Duodenal mucosa (tissue), 2 donors: ENCODE results near the gene ANO7.

ENCODE experiments used
- H3K27ac ChIP-seq: one replicate; pipeline ENCODE4 v1.7.0; 2013; ENCODE audit warnings: low read depth, low read length
- H3K27me3 ChIP-seq, 2 donors: one replicate each; pipeline ENCODE4 v1.7.0; 2013; ENCODE audit warnings: low read length in 2 of 2, control low read depth in 1 of 2; ENCODE audit not compliant: insufficient read depth in 2 of 2, control insufficient read depth in 1 of 2
- H3K36me3 ChIP-seq, 2 donors: one replicate each; pipeline ENCODE4 v1.7.0; 2013; ENCODE audit warnings: low read length in 2 of 2, control low read depth in 1 of 2; ENCODE audit not compliant: insufficient read depth in 2 of 2, control insufficient read depth in 1 of 2
- H3K4me1 ChIP-seq, 2 donors: one replicate each; pipeline ENCODE4 v1.7.0; 2013; ENCODE audit warnings: low read length in 2 of 2, control low read depth in 1 of 2; ENCODE audit not compliant: insufficient read depth in 2 of 2, control insufficient read depth in 1 of 2
- H3K4me3 ChIP-seq, 2 donors: one replicate each; pipeline ENCODE4 v1.7.0; 2013; ENCODE audit warnings: low read length in 2 of 2, low read depth in 1 of 2
- H3K9ac ChIP-seq, 2 donors: one replicate each; pipeline ENCODE4 v1.7.0; 2013; ENCODE audit warnings: low read length in 2 of 2, low read depth in 1 of 2
- H3K9me3 ChIP-seq, 2 donors: one replicate each; pipeline ENCODE4 v1.7.0; 2013; ENCODE audit warnings: low read length in 2 of 2, control low read depth in 1 of 2; ENCODE audit not compliant: control insufficient read depth in 1 of 2

ANO7 gene

GRCh38 chr2:241148891-241149674 is 39.4 kb upstream of the ANO7 start, which contains the start of gene PASK:
Gene PASK (minus strand): TSS chr2:241149472. CDS start chr2:241143032, 6,440 bp downstream.
- no peak within 1 kb of the TSS for H3K27ac ChIP-seq
- peaks cover 16 to 28% of the 10 kb centered on the region in 2 donors for H3K4me1 ChIP-seq
- peak within 1 kb of the TSS; percentile 74 to 77 for H3K9ac ChIP-seq
- peak within 1 kb of the TSS; percentile 90 to 97 for H3K4me3 ChIP-seq
- H3K36me3 ChIP-seq, result peaks cover 0 to 12% of the 10 kb centered on the region in 2 donors
- H3K27me3 ChIP-seq, result no peaks in the 10 kb centered on the region
- no peaks in the 10 kb centered on the region for H3K9me3 ChIP-seq

DNA sequence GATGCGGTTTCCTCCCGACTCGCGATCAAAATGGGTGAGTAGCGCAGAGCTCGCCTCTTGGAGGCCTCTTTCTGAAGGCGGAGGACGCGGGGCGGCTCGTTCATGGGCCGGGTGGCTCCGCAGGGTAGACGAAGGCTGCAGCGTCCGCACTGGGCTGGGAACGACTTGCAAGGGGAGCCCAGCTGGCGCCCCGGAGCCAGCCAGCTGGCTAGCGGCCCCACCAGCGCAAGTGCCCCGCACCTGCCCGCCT is 38.9 kb upstream of the ANO7 start:
- Histone ChIP-seq H3K4me1 (peaks cover 16 to 28% of the 10 kb centered on the region in 2 donors), H3K27me3 (no peaks in the 10 kb centered on the region), H3K9me3 (no peaks in the 10 kb centered on the region), H3K27ac (no peak overlapping the region), H3K9ac (peak overlapping the region; percentile 74 to 77), H3K36me3 (peaks cover 0 to 15% of the 10 kb centered on the region in 2 donors), H3K4me3 (peak overlapping the region; percentile 90 to 97)

- Histone ChIP-seq H3K9me3 (no peaks in the 10 kb centered on the region), H3K9ac (peak within 1 kb of the TSS; percentile 74 to 77), H3K27ac (peak within 1 kb of the TSS; percentile 32), H3K4me3 (peak within 1 kb of the TSS; percentile 90 to 97), H3K36me3 (peaks cover 4 to 20% of the 10 kb centered on the region in 2 donors), H3K27me3 (no peaks in the 10 kb centered on the region), H3K4me1 (peaks cover 16 to 28% of the 10 kb centered on the region in 2 donors)
These were observed 38.4 kb upstream of the ANO7 start, which contains the start of gene PPP1R7 for GRCh38 chr2:241149925-241150659. Gene PPP1R7 (plus strand): TSS chr2:241150467. CDS start chr2:241150496, 29 bp downstream.

DNA sequence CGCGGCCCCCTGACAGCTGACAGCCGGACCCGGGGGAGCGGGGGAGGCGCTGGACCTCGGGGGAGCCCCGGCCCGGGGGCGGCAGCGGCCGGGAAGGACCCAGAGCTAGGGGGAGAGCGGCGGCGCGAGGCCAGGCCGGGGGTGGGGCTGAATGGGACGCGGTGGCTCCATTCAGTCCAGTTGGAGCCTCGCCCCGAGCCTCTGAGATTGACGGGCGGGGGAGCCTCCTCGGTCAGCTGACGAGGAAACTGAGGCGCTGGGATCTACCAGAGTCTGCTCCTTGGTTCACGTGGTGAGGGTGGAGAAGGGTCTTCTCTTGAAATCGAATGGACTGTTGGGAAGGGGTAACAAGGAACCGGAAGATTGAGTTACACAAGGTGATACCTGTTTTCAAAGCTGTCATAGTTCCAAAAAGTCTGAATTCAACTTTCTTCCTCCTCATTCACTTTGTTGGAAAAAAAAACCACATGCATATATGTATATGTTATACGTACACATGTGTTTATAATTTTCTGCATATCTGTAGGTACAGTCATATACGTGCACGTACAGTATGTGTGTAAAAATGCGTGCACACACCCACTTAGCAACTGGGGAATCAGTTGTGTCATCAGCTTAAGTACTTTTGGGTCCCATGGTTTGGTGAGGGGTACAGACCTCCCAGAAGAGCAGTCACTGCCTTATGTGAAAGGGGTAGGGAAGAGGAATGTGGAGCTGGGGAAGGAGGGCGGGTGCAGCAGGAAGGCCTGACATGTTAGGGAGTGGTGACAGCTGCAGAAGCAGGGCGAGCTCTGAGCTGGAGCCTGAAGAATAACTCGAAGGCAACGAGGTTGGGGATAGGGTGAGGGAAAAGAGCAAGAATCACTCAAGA is 37.6 kb upstream of the ANO7 start:
- Histone ChIP-seq H3K4me1 (peaks cover 16 to 28% of the 10 kb centered on the region in 2 donors), H3K27ac (peak overlapping the region; percentile 32), H3K27me3 (no peaks in the 10 kb centered on the region), H3K9ac (peak overlapping the region; percentile 70 to 77), H3K4me3 (peak overlapping the region; percentile 90 to 97), H3K9me3 (no peaks in the 10 kb centered on the region), H3K36me3 (peaks cover 4 to 28% of the 10 kb centered on the region in 2 donors)

DNA sequence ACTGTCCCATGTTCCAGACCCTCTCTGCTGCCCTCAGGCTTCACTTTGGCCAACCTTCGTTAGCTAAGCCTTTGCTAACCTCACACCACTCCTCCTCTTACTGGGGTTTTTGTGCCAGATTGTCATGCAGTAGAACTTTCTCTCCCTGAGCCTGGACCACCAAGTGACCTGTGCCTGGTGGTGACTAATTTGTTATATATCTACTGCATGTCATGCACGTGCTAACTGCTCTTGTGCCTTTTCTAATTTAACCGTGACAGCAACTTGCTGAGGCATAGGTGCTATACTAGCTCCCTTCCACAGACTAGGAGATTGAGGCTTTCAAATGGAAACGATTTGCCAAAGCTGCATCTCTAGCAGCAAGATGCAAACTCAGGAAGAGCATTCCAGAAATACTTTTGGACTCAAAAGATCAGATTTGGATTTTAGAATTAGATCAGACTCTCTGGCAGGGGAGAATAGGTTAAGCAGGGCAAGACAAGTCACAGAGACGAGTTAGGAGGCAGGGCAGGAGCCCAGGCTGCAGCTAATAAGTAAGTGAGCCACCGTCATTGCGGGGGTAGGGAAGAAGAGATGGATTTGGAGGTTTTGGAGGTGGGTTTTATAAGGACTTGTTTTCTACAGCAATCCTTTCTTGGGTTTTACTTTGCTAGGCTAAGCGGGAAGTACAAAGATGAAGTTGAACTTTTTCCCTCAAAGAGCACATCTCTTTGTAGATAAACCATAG is 36.4 kb upstream of the ANO7 start:
- Histone ChIP-seq H3K9ac (no peak overlapping the region), H3K9me3 (no peaks in the 10 kb centered on the region), H3K27ac (no peak overlapping the region), H3K27me3 (no peaks in the 10 kb centered on the region), H3K4me3 (no peak overlapping the region), H3K36me3 (peaks cover 4 to 32% of the 10 kb centered on the region in 2 donors), H3K4me1 (peaks cover 16 to 28% of the 10 kb centered on the region in 2 donors)

DNA sequence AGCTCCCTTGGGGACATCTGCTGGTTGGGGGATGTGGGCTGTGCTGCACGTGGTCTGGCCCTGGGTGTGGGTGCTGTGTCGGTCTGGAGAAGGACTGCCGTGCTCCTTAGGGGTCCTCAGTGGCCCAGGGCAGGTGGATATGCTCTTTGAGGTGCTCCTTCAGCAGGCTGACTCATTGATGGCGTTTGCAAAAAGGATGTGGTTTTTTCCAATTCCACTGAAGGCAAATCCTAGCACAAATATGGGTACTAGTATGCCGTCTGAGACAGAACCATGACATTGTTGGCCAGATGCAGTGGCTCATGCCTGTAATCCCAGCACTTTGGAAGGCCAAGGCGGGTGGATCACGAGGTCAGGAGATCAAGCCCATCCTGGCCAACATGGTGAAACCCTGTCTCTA is 34.9 kb upstream of the ANO7 start:
- no peaks in the 10 kb centered on the region for H3K27me3 ChIP-seq
- H3K9me3 ChIP-seq, result no peaks in the 10 kb centered on the region
- peaks cover 8 to 21% of the 10 kb centered on the region in 2 donors for H3K4me1 ChIP-seq
- no peak overlapping the region for H3K9ac ChIP-seq
- no peak overlapping the region for H3K27ac ChIP-seq
- H3K4me3 ChIP-seq, result no peak overlapping the region
- peaks cover 14 to 48% of the 10 kb centered on the region in 2 donors for H3K36me3 ChIP-seq

DNA sequence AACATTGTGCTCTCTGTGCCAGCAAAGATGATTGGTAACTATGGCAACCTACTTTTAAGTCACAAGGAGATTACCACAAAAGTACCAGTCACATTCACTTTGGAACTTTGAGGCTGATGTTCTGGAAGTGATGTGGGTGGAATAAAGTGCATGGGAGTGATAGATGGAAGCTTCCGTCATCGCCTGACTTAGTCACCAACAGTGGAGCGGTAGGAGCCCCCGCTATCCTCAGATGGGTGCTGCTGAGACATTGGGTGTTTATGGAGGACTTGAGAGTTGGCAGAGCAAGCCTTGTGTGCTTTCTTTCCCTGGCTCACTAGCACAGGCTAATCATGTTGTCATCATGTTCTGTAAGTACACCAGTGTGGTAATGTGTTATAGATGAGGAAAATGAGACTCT is 33.6 kb upstream of the ANO7 start:
- Histone ChIP-seq H3K9me3 (no peaks in the 10 kb centered on the region), H3K27ac (no peak overlapping the region), H3K36me3 (peaks cover 17 to 56% of the 10 kb centered on the region in 2 donors)

DNA sequence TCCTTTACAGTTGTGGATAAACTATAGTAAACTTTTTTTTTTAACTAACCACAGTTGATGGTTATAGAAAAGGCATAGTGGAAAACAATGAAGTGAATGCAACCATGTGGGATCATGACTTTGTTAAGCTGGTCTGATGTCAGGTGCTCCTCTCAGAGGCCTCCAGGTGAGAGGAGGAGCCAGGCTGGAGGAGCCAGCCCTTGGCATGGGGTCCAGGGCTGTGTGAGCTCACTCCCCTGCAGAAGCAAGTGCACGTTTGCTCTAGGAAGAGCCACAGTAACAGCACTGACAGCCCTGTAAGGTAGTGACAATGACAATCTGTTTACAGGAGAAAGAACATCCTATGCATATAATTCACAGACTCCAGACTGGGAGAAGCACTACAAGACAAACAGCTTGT is 32.5 kb upstream of the ANO7 start:
- H3K4me1 ChIP-seq, result peaks cover 6 to 11% of the 10 kb centered on the region in 2 donors
- no peak overlapping the region for H3K4me3 ChIP-seq
- H3K27ac ChIP-seq, result no peak overlapping the region
- no peaks in the 10 kb centered on the region for H3K27me3 ChIP-seq
- no peak overlapping the region for H3K9ac ChIP-seq
- no peaks in the 10 kb centered on the region for H3K9me3 ChIP-seq
- peaks cover 17 to 61% of the 10 kb centered on the region in 2 donors for H3K36me3 ChIP-seq

More for the DNA sequence above, 33.6 kb upstream of the ANO7 start:
- Histone ChIP-seq H3K4me1 (peaks cover 8 to 16% of the 10 kb centered on the region in 2 donors), H3K9ac (no peak overlapping the region), H3K4me3 (no peak overlapping the region), H3K27me3 (no peaks in the 10 kb centered on the region)

DNA sequence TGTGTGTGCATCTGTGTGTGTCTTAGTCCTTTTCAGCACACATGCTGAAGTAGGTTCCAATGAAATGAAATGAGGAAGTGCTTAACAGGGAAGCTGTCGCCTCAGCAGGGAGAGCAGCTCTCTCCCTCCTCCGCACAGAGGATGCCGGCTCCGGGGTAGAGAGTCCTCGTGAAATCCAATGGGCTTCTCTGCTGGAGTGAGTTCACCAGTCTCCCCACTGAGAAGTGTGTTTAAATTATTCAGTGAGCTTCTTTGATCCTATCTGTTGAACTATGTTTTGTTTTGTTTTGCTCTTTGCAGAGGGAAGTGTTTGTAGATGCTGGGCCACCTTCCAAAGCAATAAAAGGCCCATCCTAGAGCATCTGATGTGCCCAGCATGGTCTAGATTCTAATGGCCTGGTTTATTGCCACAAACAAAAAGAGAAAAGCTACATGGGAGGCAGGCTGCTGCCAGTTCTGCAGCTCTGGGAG is 31.5 kb upstream of the ANO7 start:
- Histone ChIP-seq H3K9me3 (no peaks in the 10 kb centered on the region), H3K4me1 (peaks cover 0 to 2% of the 10 kb centered on the region in 2 donors), H3K27ac (no peak overlapping the region), H3K9ac (no peak overlapping the region), H3K27me3 (no peaks in the 10 kb centered on the region), H3K36me3 (peaks cover 17 to 64% of the 10 kb centered on the region in 2 donors), H3K4me3 (no peak overlapping the region)
